Fibroblast of upper back skin (primary cell): ENCODE results near the gene HRG.
"Not testable (repeated sequence)": the region's sequence is repeated elsewhere in the genome, so short reads cannot be mapped to it uniquely, and the experiment has no call there.

ENCODE experiments used
- DNase-seq: peaks from one replicate; pipeline ENCODE4 v3.0.0-alpha.2; 2013

Gene HRG, protein sequence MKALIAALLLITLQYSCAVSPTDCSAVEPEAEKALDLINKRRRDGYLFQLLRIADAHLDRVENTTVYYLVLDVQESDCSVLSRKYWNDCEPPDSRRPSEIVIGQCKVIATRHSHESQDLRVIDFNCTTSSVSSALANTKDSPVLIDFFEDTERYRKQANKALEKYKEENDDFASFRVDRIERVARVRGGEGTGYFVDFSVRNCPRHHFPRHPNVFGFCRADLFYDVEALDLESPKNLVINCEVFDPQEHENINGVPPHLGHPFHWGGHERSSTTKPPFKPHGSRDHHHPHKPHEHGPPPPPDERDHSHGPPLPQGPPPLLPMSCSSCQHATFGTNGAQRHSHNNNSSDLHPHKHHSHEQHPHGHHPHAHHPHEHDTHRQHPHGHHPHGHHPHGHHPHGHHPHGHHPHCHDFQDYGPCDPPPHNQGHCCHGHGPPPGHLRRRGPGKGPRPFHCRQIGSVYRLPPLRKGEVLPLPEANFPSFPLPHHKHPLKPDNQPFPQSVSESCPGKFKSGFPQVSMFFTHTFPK

DNA sequence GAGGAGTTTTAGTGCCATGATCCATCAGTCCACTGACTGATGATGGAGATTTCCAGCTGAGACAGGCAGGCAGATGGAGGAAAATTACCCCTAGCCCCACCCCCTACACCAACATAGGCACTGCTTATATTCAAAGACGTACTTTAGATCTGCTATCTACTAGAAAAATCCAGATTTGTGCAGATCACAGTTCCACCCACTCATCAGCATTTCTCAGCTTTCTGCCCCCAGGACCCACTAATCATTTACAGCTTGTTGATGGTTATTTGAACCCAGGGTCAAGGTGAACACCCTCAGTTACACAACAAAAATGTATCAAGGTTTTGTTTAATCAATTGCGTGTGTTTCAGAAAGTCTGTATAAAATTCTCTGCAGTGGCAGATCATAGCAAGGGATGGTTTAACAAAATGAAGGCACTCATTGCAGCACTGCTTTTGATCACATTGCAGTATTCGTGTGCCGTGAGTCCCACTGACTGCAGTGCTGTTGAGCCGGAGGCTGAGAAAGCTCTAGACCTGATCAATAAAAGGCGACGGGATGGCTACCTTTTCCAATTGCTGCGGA lies at the start of gene HRG:
TSS of gene HRG (plus strand) at position 390 of the 564 bp plus-strand sequence. CDS start at position 408, 18 bp downstream.
- DNase-seq: no peak

DNA sequence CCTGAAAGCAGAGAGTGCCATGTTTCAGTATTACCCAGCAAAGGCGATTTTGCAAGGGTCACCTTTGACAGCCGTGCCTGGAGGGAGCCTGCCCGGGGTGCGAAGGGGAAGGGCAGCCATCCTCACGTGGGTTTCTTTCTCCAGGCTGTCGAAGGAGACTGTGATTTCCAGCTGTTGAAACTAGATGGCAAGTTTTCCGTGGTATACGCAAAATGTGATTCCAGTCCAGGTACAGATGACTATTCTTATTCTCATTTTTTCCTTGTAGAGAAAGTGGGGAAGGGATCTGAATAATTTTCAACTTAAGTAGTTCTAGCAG lies 49.6 kb upstream of the HRG start:
- no peak for DNase-seq

DNA sequence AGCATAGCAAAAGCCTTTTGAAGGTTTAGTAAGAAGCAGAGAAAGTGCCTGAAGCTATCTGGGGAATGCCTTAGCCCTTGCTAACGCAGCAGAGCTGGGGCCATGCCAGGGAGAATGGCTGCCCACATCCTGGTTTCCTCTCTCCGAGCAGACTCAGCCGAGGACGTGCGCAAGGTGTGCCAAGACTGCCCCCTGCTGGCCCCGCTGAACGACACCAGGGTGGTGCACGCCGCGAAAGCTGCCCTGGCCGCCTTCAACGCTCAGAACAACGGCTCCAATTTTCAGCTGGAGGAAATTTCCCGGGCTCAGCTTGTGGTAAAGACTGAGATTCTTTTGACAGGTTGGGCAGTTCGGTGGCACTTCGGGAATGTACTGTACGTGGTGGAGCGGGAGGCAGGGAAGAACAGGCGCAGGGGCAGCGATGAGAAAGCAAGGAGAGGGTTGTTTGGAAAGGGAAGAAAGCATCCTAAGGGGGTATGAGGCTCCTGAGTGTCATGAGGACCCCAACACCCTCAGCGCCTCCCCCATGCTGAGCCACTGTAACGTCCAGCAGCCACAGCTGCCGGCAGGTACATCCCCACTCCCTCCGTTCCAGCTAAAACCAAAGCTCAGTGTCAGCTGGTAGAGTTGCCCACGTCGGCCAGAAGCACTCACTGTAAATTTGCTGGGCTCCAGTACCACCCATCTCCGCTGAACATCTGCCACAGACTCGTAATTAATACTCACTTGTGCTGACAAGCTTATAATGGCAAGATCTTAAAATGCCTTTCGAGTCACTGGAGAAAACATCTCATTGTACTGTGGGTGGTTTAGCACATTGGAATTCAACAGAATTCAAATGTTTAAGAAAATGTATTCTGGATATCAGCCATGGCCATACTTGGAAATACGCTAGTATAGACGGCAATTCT lies 48.5 kb upstream of the HRG start:
- DNase-seq: peak; percentile 97

DNA sequence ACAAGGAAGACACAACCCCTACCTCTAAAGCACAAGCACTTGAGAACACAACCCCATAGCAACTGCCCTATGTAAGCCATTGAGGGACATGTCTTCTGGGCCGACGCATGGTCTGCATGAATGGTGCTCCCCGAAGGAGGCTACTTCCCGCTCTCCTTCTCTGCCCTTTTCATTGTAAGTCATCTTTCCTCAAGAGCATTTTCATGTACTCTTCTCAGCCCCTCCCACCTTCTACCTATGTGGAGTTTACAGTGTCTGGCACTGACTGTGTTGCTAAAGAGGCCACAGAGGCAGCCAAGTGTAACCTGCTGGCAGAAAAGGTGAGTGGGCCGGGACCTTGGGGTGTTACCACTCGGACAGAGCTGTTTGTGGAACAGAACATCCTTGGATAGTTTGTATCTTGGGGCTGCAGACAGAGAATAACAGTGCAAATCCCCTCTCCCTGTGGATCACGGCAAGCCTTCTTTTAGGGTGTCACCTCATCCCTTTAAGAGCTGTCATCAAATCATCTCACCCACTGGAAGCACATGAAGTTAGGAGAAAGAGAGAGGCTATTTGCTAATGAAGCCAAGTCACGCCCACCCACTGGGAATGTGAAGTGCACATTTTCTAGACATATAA lies 47.4 kb upstream of the HRG start:
- DNase-seq: no peak

DNA sequence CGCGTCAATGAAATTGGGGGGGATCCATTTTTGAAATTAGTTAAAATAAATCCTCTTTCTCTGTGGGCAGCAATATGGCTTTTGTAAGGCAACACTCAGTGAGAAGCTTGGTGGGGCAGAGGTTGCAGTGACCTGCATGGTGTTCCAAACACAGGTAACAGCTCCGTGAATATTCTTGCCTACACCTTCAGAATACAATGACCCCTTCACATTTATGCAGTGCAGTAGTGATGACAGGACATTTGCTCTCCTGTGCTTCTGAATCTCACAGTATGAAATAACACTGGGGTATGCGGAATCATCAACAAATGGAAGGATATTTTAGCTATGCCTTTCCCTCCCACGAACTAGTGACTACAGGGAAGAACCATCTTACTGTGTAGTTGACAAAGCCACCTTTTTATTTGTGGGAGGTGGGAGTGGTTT lies 46.0 kb upstream of the HRG start:
- no peak for DNase-seq

DNA sequence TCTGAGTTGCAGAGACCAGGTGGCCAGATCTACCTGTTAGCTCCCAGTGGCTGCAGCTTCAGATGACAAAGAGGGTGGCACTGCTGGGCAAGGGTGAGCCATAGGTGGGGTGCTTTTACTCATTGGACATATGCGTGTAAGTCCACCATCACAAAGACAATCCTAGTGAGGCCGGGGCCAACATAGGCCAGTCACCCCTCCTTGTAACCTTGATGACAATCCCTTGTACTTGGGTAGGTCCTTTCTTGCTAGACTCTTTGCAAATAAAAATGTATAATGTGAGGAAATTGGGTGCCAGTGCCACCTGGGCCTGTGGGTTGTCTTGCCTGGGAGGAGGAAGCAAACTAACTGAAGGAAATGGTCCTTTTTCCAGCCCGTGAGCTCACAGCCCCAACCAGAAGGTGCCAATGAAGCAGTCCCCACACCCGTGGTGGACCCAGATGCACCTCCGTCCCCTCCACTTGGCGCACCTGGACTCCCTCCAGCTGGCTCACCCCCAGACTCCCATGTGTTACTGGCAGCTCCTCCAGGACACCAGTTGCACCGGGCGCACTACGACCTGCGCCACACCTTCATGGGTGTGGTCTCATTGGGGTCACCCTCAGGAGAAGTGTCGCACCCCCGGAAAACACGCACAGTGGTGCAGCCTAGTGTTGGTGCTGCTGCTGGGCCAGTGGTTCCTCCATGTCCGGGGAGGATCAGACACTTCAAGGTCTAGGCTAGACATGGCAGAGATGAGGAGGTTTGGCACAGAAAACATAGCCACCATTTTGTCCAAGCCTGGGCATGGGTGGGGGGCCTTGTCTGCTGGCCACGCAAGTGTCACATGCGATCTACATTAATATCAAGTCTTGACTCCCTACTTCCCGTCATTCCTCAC lies 45.4 kb upstream of the HRG start:
- no peak for DNase-seq

DNA sequence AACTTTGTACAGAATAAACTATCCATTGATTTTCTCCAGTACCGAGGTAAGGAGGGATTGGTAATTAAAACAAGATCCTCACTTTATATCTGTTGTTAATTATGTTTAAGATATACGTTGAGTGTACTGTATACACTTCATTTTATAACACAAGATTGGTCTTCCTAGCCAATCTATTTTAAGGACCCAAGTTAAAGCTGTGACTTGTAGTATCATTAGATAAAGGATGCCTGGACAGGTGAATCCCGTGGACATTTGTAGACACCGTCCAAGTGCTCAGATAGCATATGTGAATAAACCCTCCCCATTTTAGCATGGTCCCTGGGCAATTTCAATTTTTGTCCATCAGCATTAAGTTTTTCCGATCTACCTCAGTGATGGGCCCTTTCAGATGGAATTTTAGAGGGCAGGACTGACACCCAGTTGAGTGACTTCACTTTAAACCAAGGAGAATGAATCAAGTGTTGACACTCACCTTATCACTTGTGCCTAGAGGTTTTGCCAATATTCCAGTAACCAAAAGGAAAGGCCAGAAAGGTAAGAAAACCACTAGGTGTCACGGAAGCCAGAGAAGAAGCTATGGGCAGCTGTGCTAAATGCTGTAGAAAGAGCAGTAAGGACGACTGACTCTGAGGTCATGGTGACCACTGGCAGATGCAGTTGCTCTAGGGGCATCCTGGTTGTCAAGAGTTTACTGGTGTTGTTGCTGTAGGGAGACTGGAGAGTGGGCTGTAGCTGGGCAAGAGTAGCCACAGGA lies 43.7 kb upstream of the HRG start:
- no peak for DNase-seq

DNA sequence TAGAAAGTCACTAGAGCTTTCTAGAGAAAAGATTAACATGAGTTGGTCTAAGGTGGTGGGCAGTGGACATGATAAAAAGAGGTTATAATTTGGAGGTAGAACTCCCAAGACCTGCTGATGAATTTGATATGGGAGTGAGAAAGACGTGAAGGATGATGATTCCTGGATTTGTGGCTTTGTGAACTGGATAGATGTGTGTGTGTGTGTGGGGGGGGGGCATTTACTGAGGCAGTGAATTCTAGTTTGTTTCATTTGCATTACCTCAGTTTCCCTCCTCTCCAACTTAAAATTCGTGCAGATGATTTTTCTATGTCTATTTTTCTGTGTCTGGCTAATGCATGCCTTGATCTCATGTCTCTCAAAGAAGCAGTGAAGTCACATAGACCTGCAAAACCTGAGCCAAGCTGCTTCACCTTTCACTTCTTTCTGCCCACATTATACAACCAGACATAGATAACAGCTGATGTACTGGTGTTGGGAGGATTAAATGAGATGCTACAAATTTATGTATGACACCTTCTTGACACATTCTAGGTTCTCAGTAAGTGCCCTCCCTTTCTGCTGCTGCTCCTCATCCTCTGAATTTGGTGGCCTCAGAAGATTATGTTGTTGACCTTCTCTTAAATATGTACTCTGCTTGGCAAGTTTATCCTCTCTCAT lies 43.0 kb upstream of the HRG start:
- DNase-seq: no peak

DNA sequence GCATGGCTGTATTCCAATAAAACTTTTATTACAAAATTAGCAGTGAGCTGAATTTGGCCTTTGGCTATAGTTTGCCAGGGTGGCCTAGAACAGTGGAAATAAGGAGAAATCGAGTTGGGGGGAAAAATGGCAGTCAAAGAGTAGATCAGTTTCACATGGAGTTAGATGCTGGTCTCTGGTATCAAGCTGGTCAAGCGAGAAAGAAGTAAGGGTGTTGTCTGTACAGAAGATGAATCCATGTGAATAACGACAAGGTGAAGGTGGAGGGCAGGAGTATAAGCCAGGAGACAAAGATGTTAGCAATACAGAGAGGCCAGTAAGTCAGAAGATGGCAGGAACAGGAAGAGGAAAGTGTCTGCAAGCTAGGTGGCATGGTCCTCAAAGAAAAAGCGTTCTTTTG lies 41.2 kb upstream of the HRG start:
- no peak for DNase-seq

DNA sequence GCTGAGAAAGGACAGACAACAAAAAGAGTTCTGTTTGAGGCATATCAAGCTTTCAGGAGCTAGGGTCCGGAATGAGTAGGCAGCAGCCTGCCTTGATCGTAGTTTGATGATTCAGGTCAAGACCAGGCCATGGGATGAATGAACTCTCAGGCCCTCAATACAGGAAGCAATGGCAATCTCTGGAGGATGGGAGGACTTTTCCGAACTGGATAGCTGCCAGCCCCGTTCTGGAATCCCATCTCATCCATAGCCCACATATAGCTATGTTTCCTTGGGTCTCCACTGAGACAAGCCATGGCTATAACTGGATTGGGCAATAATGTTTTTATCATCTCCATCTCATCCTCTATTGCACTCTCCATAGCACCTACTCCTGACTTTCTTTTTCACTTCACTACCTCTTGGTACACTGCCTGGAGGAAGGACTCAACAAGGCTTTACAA lies 40.2 kb upstream of the HRG start:
- no peak for DNase-seq

DNA sequence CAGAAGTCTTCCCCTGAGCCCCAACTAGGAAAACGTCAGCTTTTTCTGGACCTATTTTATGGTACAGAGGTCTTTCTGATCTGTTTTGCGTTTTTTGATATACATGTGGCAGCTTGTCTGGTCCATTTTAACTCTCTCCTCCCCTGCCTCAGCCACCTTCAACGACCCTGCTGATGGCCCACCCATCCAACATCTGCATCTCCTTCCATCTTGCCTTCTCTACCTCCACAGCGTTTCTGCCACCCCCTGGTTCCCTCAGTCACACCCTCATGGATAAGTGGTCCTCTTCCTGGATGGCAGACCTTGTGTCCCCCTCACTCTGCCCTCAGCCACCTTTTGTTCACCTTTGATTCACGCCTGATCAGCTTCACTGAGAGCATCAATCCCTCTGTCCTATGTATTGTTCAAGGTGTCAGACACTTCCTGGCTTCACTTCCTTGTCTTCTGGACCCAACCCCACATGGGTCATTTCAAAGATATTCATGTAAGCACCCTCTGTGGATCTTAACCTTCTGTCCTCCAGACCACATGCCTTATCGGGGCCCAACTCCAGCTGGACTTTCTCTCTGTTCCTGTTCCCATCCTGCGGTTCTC lies 39.5 kb upstream of the HRG start:
- DNase-seq: no peak

DNA sequence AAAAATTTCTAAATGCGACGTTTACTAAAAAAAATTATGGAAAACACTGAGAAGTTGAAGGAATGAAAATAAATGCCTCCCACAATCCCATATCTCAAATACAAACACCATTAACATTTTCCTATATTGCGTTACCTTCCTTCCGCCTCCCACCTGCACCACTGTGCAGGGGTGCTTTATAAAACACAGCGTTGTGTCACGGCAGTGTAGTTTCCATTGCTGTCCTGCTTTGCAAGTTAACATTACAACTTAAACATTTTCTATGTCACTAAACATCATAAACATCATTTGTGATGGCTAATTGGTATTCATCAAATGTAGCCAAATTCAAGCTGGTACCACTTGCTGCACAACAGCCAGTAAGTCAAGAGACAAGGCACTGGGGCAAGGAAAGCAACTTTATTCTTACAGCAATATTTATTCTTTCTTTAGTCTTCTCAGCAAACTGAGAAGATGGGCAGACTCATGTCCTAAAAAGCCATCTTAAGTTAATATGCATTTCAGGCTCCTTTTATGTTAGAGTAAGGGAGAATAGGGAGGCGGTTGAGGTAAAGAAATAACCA lies 37.9 kb upstream of the HRG start:
- no peak for DNase-seq

DNA sequence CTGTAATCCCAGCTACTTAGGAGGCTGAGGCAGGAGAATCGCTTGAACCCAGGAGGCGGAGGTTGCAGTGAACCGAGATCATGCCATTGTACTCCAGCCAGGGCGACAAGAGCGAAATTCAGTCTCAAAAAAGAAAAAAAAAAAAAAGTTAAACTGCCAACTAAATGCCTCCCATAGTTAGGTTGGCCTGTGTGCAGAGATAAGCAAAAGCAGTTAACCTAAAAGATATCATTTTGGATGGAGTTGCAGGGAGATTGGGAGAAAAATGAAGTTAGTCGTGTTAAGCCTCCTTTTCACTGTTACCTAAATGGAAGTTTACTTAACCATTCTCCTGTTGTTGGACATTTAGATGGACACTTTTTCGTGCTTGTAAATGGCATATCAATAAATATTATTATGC lies 37.1 kb upstream of the HRG start:
- no peak for DNase-seq

DNA sequence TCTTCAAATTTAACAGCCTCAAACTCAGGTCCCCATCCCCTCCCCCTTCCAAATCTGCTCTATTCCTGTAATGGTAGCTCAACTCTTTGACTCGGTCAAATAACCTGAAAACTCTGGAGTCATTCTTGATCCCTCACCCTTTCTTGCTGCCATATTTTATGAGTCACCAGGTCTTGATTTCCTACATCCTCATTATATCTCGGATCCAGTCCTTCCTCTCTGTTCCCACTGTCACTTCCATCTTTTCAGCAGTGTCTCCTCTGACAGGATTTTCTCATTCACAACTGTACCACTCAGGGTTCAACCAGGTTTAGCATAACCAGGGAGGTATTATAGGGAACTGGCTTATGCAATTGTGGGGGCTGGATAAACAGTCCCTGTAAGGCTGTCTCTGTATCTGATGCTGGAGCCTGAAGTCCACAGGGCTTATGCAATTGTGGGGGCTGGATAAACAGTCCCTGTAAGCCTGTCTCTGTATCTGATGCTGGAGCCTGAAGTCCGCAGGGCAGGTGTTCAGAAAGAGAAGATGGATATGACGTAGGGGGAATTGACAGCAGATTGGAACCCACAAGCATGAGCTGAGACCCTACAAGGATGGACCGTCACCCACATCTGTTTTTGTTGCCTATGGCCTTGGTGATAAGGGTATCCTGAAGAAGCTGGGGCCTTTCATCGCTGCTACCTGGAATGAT lies 34.7 kb upstream of the HRG start:
- no peak for DNase-seq

DNA sequence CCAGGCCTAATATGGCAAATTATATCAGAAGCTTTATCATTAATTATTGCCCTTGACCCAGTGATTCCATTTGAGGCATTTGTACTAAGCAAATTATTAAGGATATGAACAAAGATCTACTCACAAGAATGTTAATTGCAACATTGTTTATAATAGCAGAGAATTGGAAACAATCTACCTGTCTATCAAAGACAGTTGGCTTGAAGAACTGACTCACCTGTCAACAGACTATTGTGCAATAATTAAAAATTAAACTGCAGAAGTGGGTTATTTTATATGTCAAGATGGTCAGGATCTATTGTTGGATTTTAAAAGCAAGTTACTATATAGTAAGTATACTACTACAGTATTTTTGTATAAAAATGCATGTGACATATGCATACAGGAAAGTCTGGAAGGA lies 32.3 kb upstream of the HRG start:
- no peak for DNase-seq

DNA sequence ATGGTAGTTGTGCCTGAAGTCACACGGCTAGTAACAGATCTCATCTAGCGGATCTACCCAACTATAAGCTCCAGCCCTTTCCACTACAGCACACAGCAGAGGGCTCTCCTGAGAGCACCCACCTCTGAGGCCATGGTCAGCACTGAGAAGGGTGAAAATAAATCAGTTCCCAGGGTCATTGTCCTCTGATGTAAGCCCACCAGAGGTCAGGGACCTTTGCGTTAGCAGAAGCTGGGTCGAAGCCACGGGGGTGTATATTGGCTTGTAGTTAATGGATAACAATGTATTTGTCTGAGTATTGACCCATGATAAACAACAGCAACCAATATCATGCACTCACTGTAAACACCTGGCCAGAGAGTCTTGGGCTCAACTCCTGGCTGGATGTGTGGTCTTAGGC lies 31.6 kb upstream of the HRG start:
- not testable (repeated sequence) for DNase-seq

DNA sequence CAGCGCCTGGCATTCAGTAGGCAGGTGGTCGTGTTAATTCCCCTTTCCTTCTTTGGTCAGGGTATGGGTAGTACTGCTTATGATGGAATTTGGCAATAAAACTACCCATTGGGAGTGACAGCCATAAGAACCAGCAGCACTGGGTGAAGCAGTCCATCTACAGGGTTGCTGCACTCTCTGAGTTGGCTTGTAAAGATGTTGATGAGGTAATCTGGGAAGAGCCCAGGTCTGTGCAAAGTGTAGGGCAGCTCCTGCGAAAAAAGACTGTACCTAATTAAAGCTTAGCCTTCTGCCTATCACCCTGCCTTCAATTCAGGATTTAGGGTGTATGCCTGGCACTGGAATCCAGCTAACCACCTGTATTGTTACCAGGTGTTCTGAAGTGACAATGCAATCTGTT lies 30.3 kb upstream of the HRG start:
- DNase-seq: no peak

DNA sequence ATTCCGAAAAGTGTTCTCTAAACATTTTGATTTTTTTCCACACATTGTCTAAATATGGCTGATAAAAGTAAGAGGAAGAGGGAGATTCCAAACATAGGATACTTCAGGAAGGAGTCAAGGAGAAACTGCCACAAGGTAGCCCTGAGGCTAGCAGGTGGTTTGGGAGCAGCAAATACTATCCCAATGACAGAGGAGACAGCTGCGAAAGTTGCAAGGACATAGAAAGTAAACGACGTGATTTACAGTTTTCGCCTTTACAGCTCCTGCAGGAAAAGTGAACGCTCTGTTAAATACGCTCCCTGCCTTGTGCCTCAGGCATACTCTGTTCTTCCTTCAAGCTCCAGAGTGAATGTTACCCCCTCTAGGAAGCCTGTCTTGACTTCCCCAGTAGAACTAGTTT lies 29.3 kb upstream of the HRG start:
- DNase-seq: no peak

DNA sequence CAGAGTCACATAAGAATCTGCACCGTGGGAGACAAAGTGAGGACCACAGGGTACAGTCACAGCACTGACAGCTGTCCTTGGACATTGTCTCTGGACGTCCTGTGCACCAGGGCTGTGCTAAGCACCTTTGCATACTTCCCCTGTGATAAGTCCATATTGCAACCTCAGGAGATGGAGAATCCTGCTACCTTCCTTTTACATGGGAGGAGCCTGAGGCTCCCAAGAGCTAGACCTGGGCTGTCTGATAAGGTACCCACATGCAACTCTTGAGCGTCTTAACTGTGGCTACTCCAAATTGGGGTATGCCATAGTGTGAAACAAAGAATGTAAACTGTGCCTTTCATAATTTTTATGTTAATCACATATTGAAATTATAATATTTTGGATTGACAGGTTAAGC lies 28.1 kb upstream of the HRG start:
- no peak for DNase-seq
